MM.1S (cell line): ENCODE measurements around the gene GNL3.

ENCODE experiments used
- DNase-seq: peaks from one replicate; pipeline ENCODE4 v3.0.0-alpha.2; 2015
- H2AFZ ChIP-seq: fragments of 300-600 bp; sonication (generic); 2 replicates; pipeline ENCODE4 v1.6.0; 2016; ENCODE audit warnings: antibody characterized with exemption, low read length
- H3F3A ChIP-seq: fragments of 300-600 bp; sonication (generic); 2 replicates; pipeline ENCODE4 v1.6.1; 2016; ENCODE audit warnings: mild to moderate bottlenecking, antibody characterized with exemption, low read length, moderate library complexity, mixed read lengths; ENCODE audit not compliant: insufficient read depth
- H3K27ac ChIP-seq: fragments of 300-600 bp; sonication (generic); 2 replicates; pipeline ENCODE4 v1.5.1; 2016; ENCODE audit warnings: mild to moderate bottlenecking, low read length
- H3K27me3 ChIP-seq: fragments of 300-600 bp; sonication (generic); replicated peaks from 2 replicates; pipeline ENCODE4 v1.6.0; 2016; ENCODE audit warnings: low read length; ENCODE audit not compliant: insufficient read depth
- H3K36me3 ChIP-seq: fragments of 300-600 bp; sonication (generic); replicated peaks from 2 replicates; pipeline ENCODE4 v1.6.1; 2016; ENCODE audit warnings: mild to moderate bottlenecking, low read length, mixed read lengths; ENCODE audit not compliant: insufficient read depth
- H3K4me1 ChIP-seq: fragments of 300-600 bp; sonication (generic); 2 replicates; pipeline ENCODE4 v1.6.1; 2016; ENCODE audit warnings: low read length, mixed read lengths
- H3K4me2 ChIP-seq: fragments of 300-600 bp; sonication (generic); 2 replicates; pipeline ENCODE4 v1.6.0; 2016; ENCODE audit warnings: low read depth, low read length
- H3K4me3 ChIP-seq: fragments of 300-600 bp; sonication (generic); 2 replicates; pipeline ENCODE4 v1.5.1; 2016; ENCODE audit warnings: low read length, mixed read lengths
- H3K79me2 ChIP-seq: fragments of 300-600 bp; sonication (generic); 2 replicates; pipeline ENCODE4 v1.6.1; 2016; ENCODE audit warnings: mixed run types, low read length, mixed read lengths
- H3K9ac ChIP-seq: fragments of 300-600 bp; sonication (generic); 2 replicates; pipeline ENCODE4 v1.6.1; 2016; ENCODE audit warnings: low read length, mixed read lengths
- H3K9me2 ChIP-seq: fragments of 300-600 bp; sonication (generic); replicated peaks from 2 replicates; pipeline ENCODE4 v1.6.1; 2016; ENCODE audit warnings: mild to moderate bottlenecking, low read length, mixed read lengths; ENCODE audit not compliant: insufficient read depth
- H3K9me3 ChIP-seq: fragments of 300-600 bp; sonication (generic); replicated peaks from 2 replicates; pipeline ENCODE4 v1.6.1; 2016; ENCODE audit warnings: mild to moderate bottlenecking, low read length, mixed read lengths; ENCODE audit not compliant: insufficient read depth
- H4K20me1 ChIP-seq: fragments of 300-600 bp; sonication (generic); 2 replicates; pipeline ENCODE4 v1.6.1; 2016; ENCODE audit warnings: mild to moderate bottlenecking, low read length, moderate library complexity, mixed read lengths; ENCODE audit not compliant: insufficient read depth
- CTCF ChIP-seq: fragments of 300-600 bp; sonication (generic); IDR thresholded peaks from 2 replicates; pipeline ENCODE4 v1.5.1; 2016; ENCODE audit warnings: antibody characterized with exemption, low read length, mixed read lengths
- EZH2 ChIP-seq: fragments of 300-600 bp; sonication (generic); optimal IDR thresholded peaks from 2 replicates; pipeline ENCODE3; 2017; ENCODE audit warnings: low read depth, mild to moderate bottlenecking, antibody characterized with exemption, low read length, mixed read lengths
- EZH2phosphoT487 ChIP-seq: fragments of 300-600 bp; sonication (generic); IDR thresholded peaks from 2 replicates; pipeline ENCODE4 v1.6.1; 2018; ENCODE audit warnings: antibody characterized with exemption, low read length

GNL3 gene

GRCh38 chr3:52690560-52690959, 4.7 kb downstream of the GNL3 start:
- peaks cover 65% of the 10 kb centered on the region for H3K36me3 ChIP-seq
- no peak overlapping the region for H3K4me3 ChIP-seq
- H3K4me2 ChIP-seq = no peak overlapping the region
- H3K79me2 ChIP-seq = peaks cover 94% of the 10 kb centered on the region
- H3K27me3 ChIP-seq = no peaks in the 10 kb centered on the region
- H4K20me1 ChIP-seq = peaks cover 14% of the 10 kb centered on the region
- peaks cover 60% of the 10 kb centered on the region for H3K4me1 ChIP-seq
- H3K27ac ChIP-seq = no peak overlapping the region
- TF ChIP-seq EZH2 = no peak
- no peak for TF ChIP-seq CTCF
- no peak for TF ChIP-seq EZH2phosphoT487
- H2AFZ ChIP-seq = no peak overlapping the region
- peaks cover 76% of the 10 kb centered on the region for H3F3A ChIP-seq
- no peaks in the 10 kb centered on the region for H3K9me2 ChIP-seq
- no peaks in the 10 kb centered on the region for H3K9me3 ChIP-seq
- no peak for DNase-seq
- no peak overlapping the region for H3K9ac ChIP-seq

GRCh38 chr3:52693071-52693470, 7.2 kb downstream of the GNL3 start:
- Histone ChIP-seq H3K79me2 (peaks cover 89% of the 10 kb centered on the region), H3K9me2 (no peaks in the 10 kb centered on the region), H3F3A (peaks cover 82% of the 10 kb centered on the region), H3K4me3 (no peak overlapping the region), H3K4me2 (no peak overlapping the region), H3K27ac (no peak overlapping the region; the same call in 1 of the 2 replicates), H3K9me3 (no peaks in the 10 kb centered on the region), H3K36me3 (peaks cover 54% of the 10 kb centered on the region), H3K9ac (no peak overlapping the region), H3K27me3 (no peaks in the 10 kb centered on the region), H3K4me1 (peaks cover 72% of the 10 kb centered on the region), H4K20me1 (peaks cover 14% of the 10 kb centered on the region), H2AFZ (no peak overlapping the region)
- DNase-seq = no peak
- TF ChIP-seq EZH2 = no peak

GRCh38 chr3:52694528-52695189, 8.8 kb downstream of the GNL3 start:
- Histone ChIP-seq H3K9ac (no peak overlapping the region), H3K4me1 (peaks cover 58% of the 10 kb centered on the region), H3K4me3 (no peak overlapping the region), H3F3A (peaks cover 74% of the 10 kb centered on the region), H3K9me2 (no peaks in the 10 kb centered on the region), H4K20me1 (peaks cover 11% of the 10 kb centered on the region), H3K4me2 (peak overlapping the region; percentile 8; the same call in 1 of the 2 replicates), H3K27ac (no peak overlapping the region), H2AFZ (no peak overlapping the region), H3K79me2 (peaks cover 86% of the 10 kb centered on the region), H3K9me3 (no peaks in the 10 kb centered on the region), H3K27me3 (no peaks in the 10 kb centered on the region), H3K36me3 (peaks cover 38% of the 10 kb centered on the region)
- no peak for DNase-seq
- TF ChIP-seq EZH2 (no peak), EZH2phosphoT487 (no peak), CTCF (no peak)
